Measurements from ENCODE around the gene RTN4R. TPM values are rescaled to one million over a fixed set of nuclear protein-coding genes. Genes with fewer than 3 reads are reported as not detected.
A peak's percentile ranks its signal among the peaks of the same experiment; 100 is the strongest.

The RTN4R gene
- total and polyA plus RNA-seq, 9 of the 15 experiments (the other 6 are each of a cell fraction or from before 2014, with no cell fraction given): 0.04 to 2.8 (median 1.4) TPM; not detected in 3

DNA sequence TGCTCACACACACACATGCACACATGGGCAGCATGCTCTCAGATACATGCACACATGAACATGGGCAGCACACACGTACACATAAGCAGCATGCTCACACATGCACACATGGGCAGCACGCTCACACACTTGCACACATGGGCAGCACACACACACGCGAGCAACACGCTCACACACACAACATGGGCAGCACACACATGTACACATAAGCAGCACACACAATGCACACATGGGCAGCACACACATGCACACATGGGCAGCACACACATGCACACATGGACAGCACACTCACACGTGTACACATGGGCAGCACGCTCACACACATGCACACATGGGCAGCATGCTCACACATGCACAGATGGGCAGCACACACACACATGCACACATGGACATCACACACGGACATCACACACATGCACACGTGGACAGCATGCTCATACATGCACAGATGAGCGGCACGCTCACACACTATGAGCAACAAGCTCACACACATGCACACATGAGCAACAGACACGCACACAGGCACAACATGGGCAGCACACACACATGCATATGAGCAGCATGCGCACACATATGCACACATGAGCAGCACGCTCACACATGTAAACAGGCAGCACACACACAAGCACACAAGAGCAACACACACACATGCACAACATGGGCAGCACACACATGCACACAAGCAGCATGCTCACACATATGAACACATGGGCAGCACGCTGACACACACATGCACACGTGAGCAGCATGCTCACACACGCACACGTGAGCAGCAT, 43.0 kb downstream of the RTN4R start:
- Histone ChIP-seq H3K27ac (ENCODE audit: extremely low read depth, low read depth, low read length) (no peak overlapping the region), H3K4me1 (replicated peaks in 1 of 2; ENCODE audit: control insufficient read depth in 2 of 2, insufficient read depth in 2 of 2, low read length in 2 of 2) (peaks cover 0 to 40% of the 10 kb centered on the region in 2 experiments; a peak in 2 of 5 replicates), H3K4me2 (ENCODE audit: insufficient read depth, low read length) (no peak overlapping the region; the same call in 1 of the 2 replicates), H3K9me3 (replicated peaks; ENCODE audit: control insufficient read depth, insufficient read depth, low read depth, low read length) (peaks cover 14% of the 10 kb centered on the region; the same call in 1 of the 2 replicates), H3K4me3 (no peak overlapping the region), H4K20me1 (replicated peaks; ENCODE audit: control insufficient read depth, insufficient read depth, low read length) (peaks cover 18% of the 10 kb centered on the region), H3K9me1 (ENCODE audit: control insufficient read depth, insufficient read depth, low read length) (peaks cover 4% of the 10 kb centered on the region), H3K36me3 (ENCODE audit: control insufficient read depth, insufficient read depth, low read length) (no peaks in the 10 kb centered on the region), H2AFZ (ENCODE audit: low read depth, low read length) (no peak overlapping the region), H3K9ac (ENCODE audit: insufficient read depth in 1 of 2, low read depth in 2 of 2, low read length in 2 of 2) (no peak overlapping the region), H3K79me2 (ENCODE audit: control insufficient read depth, insufficient read depth, low read length) (no peaks in the 10 kb centered on the region), H3K27me3 (ENCODE audit: control insufficient read depth in 2 of 2, insufficient read depth in 2 of 2, low read length in 2 of 2) (peaks cover 39 to 92% of the 10 kb centered on the region in 2 experiments; a peak in 4 of 5 replicates)
- in situ Hi-C loops (cut with MboI): no loop called here
- ChIA-PET POLR2A (no interaction called here), CTCF (ENCODE audit: low intra/inter-chr PET ratio) (no interaction called here)
- no TSS peak for BruUV-seq (replicated peaks)
- intact Hi-C loops (cut with micrococcal nuclease): loop anchor here (2.0 kb wide), 1 partner anchor 20 kb away; no protein-coding TSS in a partner anchor
- 4% methylated on average over 18 of the region's 18 CpGs for WGBS (ENCODE audit: insufficient coverage, low coverage, missing lambda C conversion rate)
- DNase-seq (ENCODE audit: extremely low read depth in 1 of 4, low spot score in 3 of 4): no peak
- no peak for ATAC-seq
- peak; percentile 58 for FAIRE-seq
- no peak for TF ChIP-seq RBM14 (IDR thresholded peaks at IDR 0.05; ENCODE audit: borderline replicate concordance, insufficient read depth, low read depth, low read length)
- TF ChIP-seq DPF2 (IDR thresholded peaks at IDR 0.05): no peak
- TF ChIP-seq ZC3H4 (CRISPR knock-in tag; IDR thresholded peaks at IDR 0.05; ENCODE audit: borderline replicate concordance): peak; percentile 91; the same call in 1 of the 2 replicates
- TF ChIP-seq ESRRA (IDR thresholded peaks at IDR 0.05; ENCODE audit: borderline replicate concordance, low read depth): no peak
- no peak for TF ChIP-seq ZNF75A (CRISPR knock-in tag; IDR thresholded peaks at IDR 0.05)
- TF ChIP-seq ZBTB43 (CRISPR knock-in tag; IDR thresholded peaks at IDR 0.05): no peak
- TF ChIP-seq, protein P1, sequence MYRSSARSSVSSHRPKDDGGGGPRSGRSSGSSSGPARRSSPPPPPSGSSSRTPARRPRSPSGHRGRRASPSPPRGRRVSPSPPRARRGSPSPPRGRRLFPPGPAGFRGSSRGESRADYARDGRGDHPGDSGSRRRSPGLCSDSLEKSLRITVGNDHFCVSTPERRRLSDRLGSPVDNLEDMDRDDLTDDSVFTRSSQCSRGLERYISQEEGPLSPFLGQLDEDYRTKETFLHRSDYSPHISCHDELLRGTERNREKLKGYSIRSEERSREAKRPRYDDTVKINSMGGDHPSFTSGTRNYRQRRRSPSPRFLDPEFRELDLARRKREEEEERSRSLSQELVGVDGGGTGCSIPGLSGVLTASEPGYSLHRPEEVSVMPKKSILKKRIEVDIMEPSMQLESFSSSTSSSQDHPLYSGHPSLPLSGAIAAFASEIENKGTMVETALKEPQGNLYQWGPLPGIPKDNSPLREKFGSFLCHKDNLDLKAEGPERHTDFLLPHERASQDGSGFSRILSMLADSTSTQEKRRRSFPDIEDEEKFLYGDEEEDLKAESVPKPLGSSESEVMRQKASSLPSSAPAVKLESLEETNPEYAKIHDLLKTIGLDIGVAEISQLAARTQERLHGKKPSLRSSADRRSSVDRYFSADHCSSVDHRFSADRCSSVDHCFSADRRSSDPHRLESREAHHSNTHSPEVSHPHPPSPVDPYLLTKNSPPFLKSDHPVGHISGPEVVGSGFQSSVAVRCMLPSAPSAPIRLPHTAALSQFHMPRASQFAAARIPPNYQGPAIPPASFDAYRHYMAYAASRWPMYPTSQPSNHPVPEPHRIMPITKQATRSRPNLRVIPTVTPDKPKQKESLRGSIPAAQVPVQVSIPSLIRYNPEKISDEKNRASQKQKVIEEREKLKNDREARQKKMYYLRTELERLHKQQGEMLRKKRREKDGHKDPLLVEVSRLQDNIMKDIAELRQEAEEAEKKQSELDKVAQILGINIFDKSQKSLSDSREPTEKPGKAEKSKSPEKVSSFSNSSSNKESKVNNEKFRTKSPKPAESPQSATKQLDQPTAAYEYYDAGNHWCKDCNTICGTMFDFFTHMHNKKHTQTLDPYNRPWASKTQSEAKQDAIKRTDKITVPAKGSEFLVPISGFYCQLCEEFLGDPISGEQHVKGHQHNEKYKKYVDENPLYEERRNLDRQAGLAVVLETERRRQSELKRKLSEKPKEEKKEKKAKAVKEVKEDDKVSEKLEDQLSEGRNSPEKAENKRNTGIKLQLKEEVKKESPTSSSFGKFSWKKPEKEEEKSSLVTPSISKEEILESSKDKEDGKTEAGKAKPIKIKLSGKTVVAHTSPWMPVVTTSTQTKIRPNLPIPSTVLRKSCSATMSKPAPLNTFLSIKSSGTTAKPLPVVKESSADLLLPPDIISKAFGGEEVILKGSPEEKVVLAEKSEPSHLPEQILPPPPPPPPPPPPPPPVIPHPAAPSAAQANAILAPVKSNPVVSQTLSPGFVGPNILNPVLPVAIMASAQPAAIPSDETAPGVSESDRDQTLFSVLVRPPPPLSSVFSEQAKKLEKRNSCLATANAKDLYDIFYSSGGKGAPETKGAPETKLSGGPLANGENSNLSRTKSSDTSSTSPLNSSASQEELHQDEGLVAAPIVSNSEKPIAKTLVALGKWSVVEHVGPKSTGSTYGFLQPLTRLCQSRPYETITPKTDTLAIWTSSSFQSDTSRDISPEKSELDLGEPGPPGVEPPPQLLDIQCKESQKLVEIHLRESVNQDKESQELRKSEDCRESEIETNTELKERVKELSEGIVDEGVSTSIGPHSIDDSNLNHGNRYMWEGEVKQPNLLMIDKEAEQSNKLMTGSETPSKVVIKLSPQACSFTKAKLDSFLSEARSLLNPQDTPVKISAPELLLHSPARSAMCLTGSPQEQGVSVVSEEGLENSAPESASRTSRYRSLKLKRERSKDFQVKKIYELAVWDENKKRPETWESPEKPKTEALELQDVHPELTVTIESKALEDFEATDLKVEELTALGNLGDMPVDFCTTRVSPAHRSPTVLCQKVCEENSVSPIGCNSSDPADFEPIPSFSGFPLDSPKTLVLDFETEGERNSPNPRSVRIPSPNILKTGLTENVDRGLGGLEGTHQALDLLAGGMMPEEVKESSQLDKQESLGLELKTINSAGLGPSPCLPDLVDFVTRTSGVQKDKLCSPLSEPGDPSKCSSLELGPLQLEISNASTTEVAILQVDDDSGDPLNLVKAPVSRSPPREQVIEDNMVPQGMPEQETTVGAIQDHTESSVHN (IDR thresholded peaks at IDR 0.05; ENCODE audit: borderline replicate concordance in 1 of 2, low read depth in 1 of 2): no peak
- TF ChIP-seq, protein P2, sequence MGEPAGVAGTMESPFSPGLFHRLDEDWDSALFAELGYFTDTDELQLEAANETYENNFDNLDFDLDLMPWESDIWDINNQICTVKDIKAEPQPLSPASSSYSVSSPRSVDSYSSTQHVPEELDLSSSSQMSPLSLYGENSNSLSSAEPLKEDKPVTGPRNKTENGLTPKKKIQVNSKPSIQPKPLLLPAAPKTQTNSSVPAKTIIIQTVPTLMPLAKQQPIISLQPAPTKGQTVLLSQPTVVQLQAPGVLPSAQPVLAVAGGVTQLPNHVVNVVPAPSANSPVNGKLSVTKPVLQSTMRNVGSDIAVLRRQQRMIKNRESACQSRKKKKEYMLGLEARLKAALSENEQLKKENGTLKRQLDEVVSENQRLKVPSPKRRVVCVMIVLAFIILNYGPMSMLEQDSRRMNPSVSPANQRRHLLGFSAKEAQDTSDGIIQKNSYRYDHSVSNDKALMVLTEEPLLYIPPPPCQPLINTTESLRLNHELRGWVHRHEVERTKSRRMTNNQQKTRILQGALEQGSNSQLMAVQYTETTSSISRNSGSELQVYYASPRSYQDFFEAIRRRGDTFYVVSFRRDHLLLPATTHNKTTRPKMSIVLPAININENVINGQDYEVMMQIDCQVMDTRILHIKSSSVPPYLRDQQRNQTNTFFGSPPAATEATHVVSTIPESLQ (CRISPR knock-in tag; IDR thresholded peaks at IDR 0.05): no peak

All from K562 (cell line).